ENCODE measurements around the gene IL1B. TPM values are rescaled to one million over a fixed set of nuclear protein-coding genes. Genes with fewer than 3 reads are reported as not detected.

IL1B gene
- total and polyA plus RNA-seq, 2 donors (not counting 3 experiments of a cell fraction or from before 2014, with no cell fraction given): 0.25 TPM; not detected in 1

- POLR2A ChIA-PET: no interaction called here
- H3K9me3 ChIP-seq (replicated peaks; ENCODE audit: control insufficient read depth, insufficient read depth, low read length): no peaks in the 10 kb centered on the region
- no peak for FAIRE-seq
Measured at GRCh38 chr2:112834396-112835037, 2.1 kb downstream of the IL1B start.

More at GRCh38 chr2:112834396-112835037, 2.1 kb downstream of the IL1B start:
- peaks cover 0 to 12% of the 10 kb centered on the region in 2 experiments for H3K27me3 ChIP-seq (ENCODE audit: control insufficient read depth in 2 of 2, insufficient read depth in 2 of 2, low read length in 2 of 2)
- H3K4me3 ChIP-seq (replicated peaks in 1 of 3; ENCODE audit: insufficient read depth in 1 of 3, low read depth in 1 of 3, low read length in 3 of 3): no peak overlapping the region
- CTCF ChIA-PET: interaction anchor here (0.7 to 2.0 kb wide), 4 partner anchors 9 to 107 kb away, joined by 3 to 7 read pairs (median 5); no protein-coding TSS in a partner anchor
- H3K9me1 ChIP-seq (replicated peaks; ENCODE audit: control insufficient read depth, extremely low read depth, insufficient read depth, low read length): no peaks in the 10 kb centered on the region
- peak; percentile 28 for DNase-seq (ENCODE audit: low read depth, low spot score)
- H3K4me1 ChIP-seq (ENCODE audit: control insufficient read depth, extremely low read depth, insufficient read depth, low read length): peaks cover 19% of the 10 kb centered on the region
- dilution Hi-C loops (cut with MboI; ENCODE audit: extremely low pct_ligation_motif_present, low sequenced_read_pairs) (no loop called here), intact Hi-C loops (cut with micrococcal nuclease) (loop anchor here (5.0 kb wide), 2 partner anchors 33 to 72 kb away; partner anchors contain the start of gene CKAP2L)
- H2AFZ ChIP-seq (ENCODE audit: low read depth, low read length): no peak overlapping the region
- H3K79me2 ChIP-seq (ENCODE audit: control insufficient read depth, insufficient read depth, low read length): no peaks in the 10 kb centered on the region
- BruUV-seq (replicated peaks): no TSS peak
- no peak overlapping the region for H3K27ac ChIP-seq (ENCODE audit: insufficient read depth, low read depth, low read length)
- H3K9ac ChIP-seq (replicated peaks; ENCODE audit: extremely low read depth, insufficient read depth, low read length): no peak overlapping the region
- H4K20me1 ChIP-seq (replicated peaks; ENCODE audit: control insufficient read depth, extremely low read depth, insufficient read depth, low read length): no peaks in the 10 kb centered on the region
- no peaks in the 10 kb centered on the region for H3K36me3 ChIP-seq (ENCODE audit: control insufficient read depth in 2 of 2, extremely low read depth in 1 of 2, insufficient read depth in 2 of 2, low read length in 2 of 2)
- H3K4me2 ChIP-seq (ENCODE audit: insufficient read depth, low read length): no peak overlapping the region
- no peak for TF ChIP-seq FOS (IDR thresholded peaks at IDR 0.05; ENCODE audit: borderline replicate concordance, insufficient read depth, low read length)
- TF ChIP-seq MYC (IDR thresholded peaks at IDR 0.05; ENCODE audit: low read depth, low read length): no peak
- no peak for TF ChIP-seq POLR2A (IDR thresholded peaks at IDR 0.05; ENCODE audit: low read depth, low read length)
- no peak for TF ChIP-seq POLR2AphosphoS5 (IDR thresholded peaks at IDR 0.05; ENCODE audit: insufficient read depth, low read depth, low read length)
- no peak for TF ChIP-seq EZH2 (IDR thresholded peaks at IDR 0.05; ENCODE audit: borderline replicate concordance, low read depth, low read length, severe bottlenecking)
- no peak for TF ChIP-seq MAX (IDR thresholded peaks at IDR 0.05; ENCODE audit: insufficient read depth, insufficient read length)
- no peak for TF ChIP-seq CTCF (IDR thresholded peaks at IDR 0.05; ENCODE audit: extremely low read depth in 1 of 2, insufficient read depth in 1 of 2, low read depth in 1 of 2, low read length in 2 of 2)
- no peak for TF ChIP-seq GATA2 (IDR thresholded peaks at IDR 0.05; ENCODE audit: insufficient read depth, insufficient read length, low read depth, low read length)
- TF ChIP-seq JUN (IDR thresholded peaks at IDR 0.05; ENCODE audit: borderline replicate concordance, insufficient read depth, insufficient read length, low read depth): no peak
